Liver (tissue), 9 donors: ENCODE measurements around the gene CPAMD8. TPM values are rescaled to one million over a fixed set of nuclear protein-coding genes. Genes with fewer than 3 reads are reported as not detected.

ENCODE experiments used
- DNase-seq: peaks from one replicate; pipeline ENCODE4 v3.0.0-alpha.2; 2017; ENCODE audit warnings: low spot score
- H3K27ac ChIP-seq, 2 donors: one replicate each; pipeline ENCODE4 v1.7.0; 2013; ENCODE audit warnings: inconsistent platforms in 2 of 2, low read length in 2 of 2, control low read depth in 1 of 2, low read depth in 1 of 2, mild to moderate bottlenecking in 1 of 2
- H3K27me3 ChIP-seq, 4 donors: one replicate each; pipeline versions ENCODE4 v1.6.1 to v1.7.0; 2013; ENCODE audit warnings: low read length in 3 of 4, inconsistent platforms in 1 of 4, mild to moderate bottlenecking in 1 of 4, moderate library complexity in 1 of 4; ENCODE audit not compliant: control insufficient read depth in 4 of 4, insufficient read depth in 4 of 4
- H3K36me3 ChIP-seq, 4 donors: one replicate each; pipeline versions ENCODE4 v1.6.1 to v1.7.0; 2013; ENCODE audit warnings: low read length in 3 of 4, mild to moderate bottlenecking in 3 of 4, low read depth in 1 of 4, moderate library complexity in 1 of 4; ENCODE audit not compliant: control insufficient read depth in 4 of 4, insufficient read depth in 3 of 4
- H3K4me1 ChIP-seq, 4 donors: one replicate each; pipeline versions ENCODE4 v1.6.1 to v1.7.0; 2013; ENCODE audit warnings: low read length in 3 of 4, mild to moderate bottlenecking in 3 of 4, moderate library complexity in 1 of 4; ENCODE audit not compliant: control insufficient read depth in 4 of 4, insufficient read depth in 4 of 4
- H3K4me3 ChIP-seq, 3 donors: one replicate each; pipeline versions ENCODE4 v1.6.1 to v1.7.0; 2013; ENCODE audit warnings: low read length in 3 of 3, control low read depth in 1 of 3, low read depth in 1 of 3, mild to moderate bottlenecking in 1 of 3
- H3K9ac ChIP-seq, 2 donors: one replicate each; pipeline ENCODE4 v1.7.0; 2013; ENCODE audit warnings: low read length in 2 of 2, mild to moderate bottlenecking in 2 of 2, moderate library complexity in 2 of 2, control low read depth in 1 of 2, low read depth in 1 of 2
- H3K9me3 ChIP-seq, 4 donors: one replicate each; pipeline versions ENCODE4 v1.6.1 to v1.7.0; 2013; ENCODE audit warnings: low read length in 3 of 4; ENCODE audit not compliant: control insufficient read depth in 4 of 4
- ATF3 ChIP-seq: IDR thresholded peaks from 2 replicates; pipeline ENCODE4 v1.6.1; 2016; ENCODE audit warnings: antibody characterized with exemption
- EGR1 ChIP-seq, 2 donors: IDR thresholded peaks; 2 replicates each; pipeline ENCODE4 v1.6.1; 2016 to 2018; ENCODE audit warnings: antibody characterized with exemption in 2 of 2, low read depth in 2 of 2
- FOXA1 ChIP-seq: IDR thresholded peaks from 2 replicates; pipeline ENCODE4 v1.6.1; 2016; ENCODE audit warnings: antibody characterized with exemption
- FOXA2 ChIP-seq: IDR thresholded peaks from 2 replicates; pipeline ENCODE4 v1.6.1; 2016; ENCODE audit warnings: antibody characterized with exemption
- GABPA ChIP-seq, 2 donors: IDR thresholded peaks in 1 of 2; conservative IDR thresholded peaks in 1 of 2; 2 replicates each; pipeline ENCODE4 v1.6.1; 2016; ENCODE audit warnings: antibody characterized with exemption in 2 of 2, mild to moderate bottlenecking in 1 of 2, moderate library complexity in 1 of 2
- HNF4A ChIP-seq, 2 donors: conservative IDR thresholded peaks; 2 replicates each; pipeline ENCODE4 v1.6.1; 2016; ENCODE audit warnings: antibody characterized with exemption in 2 of 2, mild to moderate bottlenecking in 2 of 2
- HNF4G ChIP-seq: IDR thresholded peaks from 2 replicates; pipeline ENCODE4 v1.6.1; 2016; ENCODE audit warnings: antibody characterized with exemption
- JUND ChIP-seq, 2 donors: IDR thresholded peaks; 2 replicates each; pipeline ENCODE4 v1.6.1; 2016; ENCODE audit warnings: antibody characterized with exemption in 2 of 2
- NR2F2 ChIP-seq: IDR thresholded peaks from 2 replicates; pipeline ENCODE4 v1.6.1; 2016; ENCODE audit warnings: antibody characterized with exemption
- RAD21 ChIP-seq, 2 donors: IDR thresholded peaks; 2 replicates each; pipeline ENCODE4 v1.6.1; 2016; ENCODE audit warnings: antibody characterized with exemption in 2 of 2, mild to moderate bottlenecking in 2 of 2
- REST ChIP-seq: IDR thresholded peaks from 2 replicates; pipeline ENCODE4 v1.6.1; 2016; ENCODE audit warnings: antibody characterized with exemption, mild to moderate bottlenecking
- RXRA ChIP-seq, 2 donors: IDR thresholded peaks; 2 replicates each; pipeline ENCODE4 v1.6.1; 2017 to 2018; ENCODE audit warnings: antibody characterized with exemption in 2 of 2, mild to moderate bottlenecking in 1 of 2
- SP1 ChIP-seq: IDR thresholded peaks from 2 replicates; pipeline ENCODE4 v1.6.1; 2018; ENCODE audit warnings: antibody characterized with exemption, mild to moderate bottlenecking
- TAF1 ChIP-seq: conservative IDR thresholded peaks from 2 replicates; pipeline ENCODE4 v1.6.1; 2016; ENCODE audit warnings: antibody characterized with exemption, mild to moderate bottlenecking
- YY1 ChIP-seq: IDR thresholded peaks from 2 replicates; pipeline ENCODE4 v1.6.1; 2016; ENCODE audit warnings: antibody characterized with exemption, mild to moderate bottlenecking
- WGBS: extraction: QIAGEN DNeasy Blood & Tissue Kit; methylation state at CpG from one replicate; pipeline ENCODE4 v1.1.7; 2013; 5-methylcytosine and 5-hydroxymethylcytosine counted together
- polyA plus RNA-seq, 2 donors: library from polyadenylated mRNA; stranded (reverse) in 1 of 2; unstranded in 1 of 2; fragments of 200-250 nt in 1 of 2; fragments of >200 nt in 1 of 2; fragmentation: Nextera tagmentation in 1 of 2; extraction: Ambion mirVana in 1 of 2; gene quantifications; one replicate each; pipeline versions ENCODE4 v1.2.1 to v1.2.3, GENCODE V29; 2013 to 2015
- total RNA-seq, 2 donors: library from RNA; depleted of rRNA; stranded (reverse); fragments of >200 nt; gene quantifications; one replicate each; pipeline ENCODE4 v1.2.3, GENCODE V29; 2014
- TF ChIP-seq, protein P1 (sequence below): IDR thresholded peaks from 2 replicates; pipeline ENCODE4 v1.6.1; 2016; ENCODE audit warnings: antibody characterized with exemption
- TF ChIP-seq, protein P2 (sequence below): fragments of 150-350 bp; IDR thresholded peaks from 2 replicates; pipeline ENCODE4 v1.5.1; 2017; ENCODE audit warnings: improper control_type of control experiment, low read depth, low read length; ENCODE audit not compliant: missing input control
- TF ChIP-seq, protein P3 (sequence below): IDR thresholded peaks from 2 replicates; pipeline ENCODE4 v1.6.1; 2016; ENCODE audit warnings: antibody characterized with exemption
- donor health status: healthy.
- donor health status: healthy.
- donor health status: healthy.
- donor health status: healthy.
- donor health status: healthy.

CPAMD8 gene
- total and polyA plus RNA-seq, 4 donors, result 0.92 to 1.4 (median 1.1) TPM

- peaks cover 0 to 2% (median 0%) of the 10 kb centered on the region in 4 donors for H3K36me3 ChIP-seq
- no peaks in the 10 kb centered on the region for H3K4me1 ChIP-seq
- no peak overlapping the region for H3K27ac ChIP-seq
- H3K27me3 ChIP-seq, result peaks cover 0 to 4% (median 0%) of the 10 kb centered on the region in 4 donors
- peaks cover 2 to 7% (median 4%) of the 10 kb centered on the region in 4 donors for H3K9me3 ChIP-seq
- WGBS, result 60% methylated on average over 7 of the region's 7 CpGs
- no peak overlapping the region for H3K4me3 ChIP-seq
- no peak overlapping the region for H3K9ac ChIP-seq
- TF ChIP-seq RXRA (IDR thresholded peaks at IDR 0.05), result no peak
- no peak for TF ChIP-seq HNF4A (conservative IDR thresholded peaks at IDR 0.05)
- no peak for DNase-seq
Measured at GRCh38 chr19:17002455-17002854, 24.2 kb downstream of the CPAMD8 start.

DNA sequence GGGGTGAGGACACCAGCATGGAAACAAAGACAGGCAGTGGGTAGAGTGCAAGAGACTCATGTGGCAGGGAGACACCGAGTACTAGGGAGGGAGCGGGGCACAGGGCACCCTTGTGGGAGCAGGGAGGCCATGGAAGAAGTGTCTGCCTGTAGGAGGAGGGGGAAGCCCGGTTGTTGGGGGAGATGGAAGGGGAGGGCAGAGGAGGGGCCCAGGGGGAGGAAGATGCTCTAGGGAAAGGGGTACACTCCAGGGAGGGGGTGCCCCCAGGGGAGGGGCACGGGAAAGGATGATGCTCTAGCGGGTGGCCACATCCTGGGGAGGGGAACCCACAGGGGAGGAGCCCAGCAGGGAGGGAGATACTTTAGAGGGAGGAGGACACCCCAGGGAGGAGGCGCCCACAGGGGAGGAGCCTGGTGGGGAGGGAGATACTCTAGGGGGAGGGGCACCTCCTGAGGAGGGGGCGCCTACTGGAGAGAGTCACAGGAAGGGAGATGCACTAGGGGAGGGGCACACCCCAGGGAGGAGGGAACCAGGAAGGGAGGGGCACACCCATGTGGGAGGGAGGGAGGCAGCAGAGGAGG, 24.9 kb downstream of the CPAMD8 start:
- no peak overlapping the region for H3K27ac ChIP-seq

GRCh38 chr19:16998635-16999194, 27.9 kb downstream of the CPAMD8 start:
- H3K9ac ChIP-seq, result no peak overlapping the region
- 94% methylated on average over 3 of the region's 3 CpGs for WGBS
- no peaks in the 10 kb centered on the region for H3K27me3 ChIP-seq
- peaks cover 2 to 7% (median 4%) of the 10 kb centered on the region in 4 donors for H3K9me3 ChIP-seq
- no peak overlapping the region for H3K27ac ChIP-seq
- H3K36me3 ChIP-seq, result peaks cover 0 to 2% (median 0%) of the 10 kb centered on the region in 4 donors
- no peak overlapping the region for H3K4me3 ChIP-seq
- DNase-seq, result no peak
- TF ChIP-seq, protein P1, sequence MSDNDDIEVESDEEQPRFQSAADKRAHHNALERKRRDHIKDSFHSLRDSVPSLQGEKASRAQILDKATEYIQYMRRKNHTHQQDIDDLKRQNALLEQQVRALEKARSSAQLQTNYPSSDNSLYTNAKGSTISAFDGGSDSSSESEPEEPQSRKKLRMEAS, result no peak
- TF ChIP-seq, protein P2, sequence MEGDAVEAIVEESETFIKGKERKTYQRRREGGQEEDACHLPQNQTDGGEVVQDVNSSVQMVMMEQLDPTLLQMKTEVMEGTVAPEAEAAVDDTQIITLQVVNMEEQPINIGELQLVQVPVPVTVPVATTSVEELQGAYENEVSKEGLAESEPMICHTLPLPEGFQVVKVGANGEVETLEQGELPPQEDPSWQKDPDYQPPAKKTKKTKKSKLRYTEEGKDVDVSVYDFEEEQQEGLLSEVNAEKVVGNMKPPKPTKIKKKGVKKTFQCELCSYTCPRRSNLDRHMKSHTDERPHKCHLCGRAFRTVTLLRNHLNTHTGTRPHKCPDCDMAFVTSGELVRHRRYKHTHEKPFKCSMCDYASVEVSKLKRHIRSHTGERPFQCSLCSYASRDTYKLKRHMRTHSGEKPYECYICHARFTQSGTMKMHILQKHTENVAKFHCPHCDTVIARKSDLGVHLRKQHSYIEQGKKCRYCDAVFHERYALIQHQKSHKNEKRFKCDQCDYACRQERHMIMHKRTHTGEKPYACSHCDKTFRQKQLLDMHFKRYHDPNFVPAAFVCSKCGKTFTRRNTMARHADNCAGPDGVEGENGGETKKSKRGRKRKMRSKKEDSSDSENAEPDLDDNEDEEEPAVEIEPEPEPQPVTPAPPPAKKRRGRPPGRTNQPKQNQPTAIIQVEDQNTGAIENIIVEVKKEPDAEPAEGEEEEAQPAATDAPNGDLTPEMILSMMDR, result no peak
- no peak for TF ChIP-seq TAF1
- TF ChIP-seq SP1, result no peak
- no peak for TF ChIP-seq YY1
- TF ChIP-seq EGR1 (IDR thresholded peaks at IDR 0.05; ENCODE audit: low read depth in 2 of 2), result no peak
- TF ChIP-seq GABPA (IDR thresholded peaks at IDR 0.05 in 1 of 2, conservative IDR thresholded peaks at IDR 0.05 in 1 of 2), result no peak
- no peak for TF ChIP-seq HNF4A (conservative IDR thresholded peaks at IDR 0.05)
- TF ChIP-seq RAD21 (IDR thresholded peaks at IDR 0.05), result no peak
- no peak for TF ChIP-seq FOXA1
- no peak for TF ChIP-seq FOXA2
- no peak for TF ChIP-seq JUND (IDR thresholded peaks at IDR 0.05)
- TF ChIP-seq NR2F2, result no peak
- no peak for TF ChIP-seq REST
- TF ChIP-seq ATF3, result no peak
- TF ChIP-seq, protein P3, sequence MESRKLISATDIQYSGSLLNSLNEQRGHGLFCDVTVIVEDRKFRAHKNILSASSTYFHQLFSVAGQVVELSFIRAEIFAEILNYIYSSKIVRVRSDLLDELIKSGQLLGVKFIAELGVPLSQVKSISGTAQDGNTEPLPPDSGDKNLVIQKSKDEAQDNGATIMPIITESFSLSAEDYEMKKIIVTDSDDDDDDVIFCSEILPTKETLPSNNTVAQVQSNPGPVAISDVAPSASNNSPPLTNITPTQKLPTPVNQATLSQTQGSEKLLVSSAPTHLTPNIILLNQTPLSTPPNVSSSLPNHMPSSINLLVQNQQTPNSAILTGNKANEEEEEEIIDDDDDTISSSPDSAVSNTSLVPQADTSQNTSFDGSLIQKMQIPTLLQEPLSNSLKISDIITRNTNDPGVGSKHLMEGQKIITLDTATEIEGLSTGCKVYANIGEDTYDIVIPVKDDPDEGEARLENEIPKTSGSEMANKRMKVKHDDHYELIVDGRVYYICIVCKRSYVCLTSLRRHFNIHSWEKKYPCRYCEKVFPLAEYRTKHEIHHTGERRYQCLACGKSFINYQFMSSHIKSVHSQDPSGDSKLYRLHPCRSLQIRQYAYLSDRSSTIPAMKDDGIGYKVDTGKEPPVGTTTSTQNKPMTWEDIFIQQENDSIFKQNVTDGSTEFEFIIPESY, result no peak
- no peak for TF ChIP-seq RXRA (IDR thresholded peaks at IDR 0.05)
- H3K4me1 ChIP-seq, result no peaks in the 10 kb centered on the region

More for the DNA sequence above, 24.9 kb downstream of the CPAMD8 start:
- no peak for DNase-seq
- H3K9me3 ChIP-seq, result peaks cover 2 to 7% (median 4%) of the 10 kb centered on the region in 4 donors
- H3K4me1 ChIP-seq, result no peaks in the 10 kb centered on the region
- TF ChIP-seq TAF1 (no peak), HNF4G (no peak), ATF3 (no peak), SP1 (no peak), NR2F2 (no peak), HNF4A (conservative IDR thresholded peaks at IDR 0.05) (no peak), YY1 (no peak)
- H3K27me3 ChIP-seq, result peaks cover 0 to 4% (median 0%) of the 10 kb centered on the region in 4 donors
- peaks cover 0 to 2% (median 0%) of the 10 kb centered on the region in 4 donors for H3K36me3 ChIP-seq
- 52% methylated on average over 7 of the region's 7 CpGs for WGBS
- no peak overlapping the region for H3K4me3 ChIP-seq
- H3K9ac ChIP-seq, result no peak overlapping the region
